Duodenal mucosa (tissue), 2 donors: ENCODE measurements around the gene TMEM145.
A peak's percentile ranks its signal among the peaks of the same experiment; 100 is the strongest.
"Not testable (repeated sequence)": the region's sequence is repeated elsewhere in the genome, so short reads cannot be mapped to it uniquely, and the experiment has no call there.

ENCODE experiments used
- H3K27ac ChIP-seq: one replicate; pipeline ENCODE4 v1.7.0; 2013; ENCODE audit warnings: low read depth, low read length
- H3K27me3 ChIP-seq, 2 donors: one replicate each; pipeline ENCODE4 v1.7.0; 2013; ENCODE audit warnings: low read length in 2 of 2, control low read depth in 1 of 2; ENCODE audit not compliant: insufficient read depth in 2 of 2, control insufficient read depth in 1 of 2
- H3K36me3 ChIP-seq, 2 donors: one replicate each; pipeline ENCODE4 v1.7.0; 2013; ENCODE audit warnings: low read length in 2 of 2, control low read depth in 1 of 2; ENCODE audit not compliant: insufficient read depth in 2 of 2, control insufficient read depth in 1 of 2
- H3K4me1 ChIP-seq, 2 donors: one replicate each; pipeline ENCODE4 v1.7.0; 2013; ENCODE audit warnings: low read length in 2 of 2, control low read depth in 1 of 2; ENCODE audit not compliant: insufficient read depth in 2 of 2, control insufficient read depth in 1 of 2
- H3K4me3 ChIP-seq, 2 donors: one replicate each; pipeline ENCODE4 v1.7.0; 2013; ENCODE audit warnings: low read length in 2 of 2, low read depth in 1 of 2
- H3K9ac ChIP-seq, 2 donors: one replicate each; pipeline ENCODE4 v1.7.0; 2013; ENCODE audit warnings: low read length in 2 of 2, low read depth in 1 of 2
- H3K9me3 ChIP-seq, 2 donors: one replicate each; pipeline ENCODE4 v1.7.0; 2013; ENCODE audit warnings: low read length in 2 of 2, control low read depth in 1 of 2; ENCODE audit not compliant: control insufficient read depth in 1 of 2

TMEM145 gene

DNA sequence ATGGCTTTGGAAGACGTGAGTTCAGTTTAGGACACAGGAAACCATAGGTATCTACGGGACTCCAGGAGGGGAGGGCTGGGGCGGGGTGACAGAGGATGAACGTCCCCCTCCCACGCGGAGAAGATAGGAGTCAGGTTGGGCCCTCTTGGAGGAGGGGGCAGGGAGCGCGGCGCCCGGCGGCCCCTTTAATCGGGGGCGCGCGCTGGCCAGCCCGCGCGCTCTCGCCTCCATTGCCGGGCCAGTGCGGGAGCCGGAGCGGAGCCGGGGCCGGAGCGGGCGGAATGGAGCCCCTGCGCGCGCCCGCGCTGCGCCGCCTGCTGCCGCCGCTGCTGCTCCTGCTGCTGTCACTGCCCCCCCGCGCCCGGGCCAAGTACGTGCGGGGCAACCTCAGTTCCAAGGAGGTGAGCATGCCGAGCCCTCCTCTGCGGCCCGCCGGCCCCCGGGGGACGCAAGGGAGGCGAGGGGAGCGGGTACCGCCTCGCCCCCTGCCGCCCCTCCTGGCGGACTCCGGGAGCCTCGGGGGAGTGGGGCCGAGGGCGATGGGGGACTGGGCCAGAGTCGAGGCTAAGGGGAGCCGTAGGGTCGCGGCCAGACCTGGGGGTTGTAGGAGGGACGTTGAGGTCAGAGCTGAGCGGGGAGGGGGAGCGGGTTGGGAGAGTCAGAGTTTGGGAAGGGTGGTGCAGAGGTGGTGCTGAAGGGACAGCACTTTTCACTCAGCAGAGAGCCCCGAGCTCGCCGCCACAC is at the start of gene TMEM145:
TSS of gene TMEM145 (plus strand) at position 214 of the 744 bp plus-strand sequence. CDS start at position 282, 68 bp downstream.
- H3K4me1 ChIP-seq: peaks cover 0 to 7% of the 10 kb centered on the region in 2 donors
- no peaks in the 10 kb centered on the region for H3K36me3 ChIP-seq
- H3K27me3 ChIP-seq: peaks cover 17 to 30% of the 10 kb centered on the region in 2 donors
- no peak within 1 kb of the TSS for H3K9ac ChIP-seq
- no peak within 1 kb of the TSS for H3K27ac ChIP-seq
- peak within 1 kb of the TSS; percentile 40 to 51 for H3K4me3 ChIP-seq
- no peaks in the 10 kb centered on the region for H3K9me3 ChIP-seq

DNA sequence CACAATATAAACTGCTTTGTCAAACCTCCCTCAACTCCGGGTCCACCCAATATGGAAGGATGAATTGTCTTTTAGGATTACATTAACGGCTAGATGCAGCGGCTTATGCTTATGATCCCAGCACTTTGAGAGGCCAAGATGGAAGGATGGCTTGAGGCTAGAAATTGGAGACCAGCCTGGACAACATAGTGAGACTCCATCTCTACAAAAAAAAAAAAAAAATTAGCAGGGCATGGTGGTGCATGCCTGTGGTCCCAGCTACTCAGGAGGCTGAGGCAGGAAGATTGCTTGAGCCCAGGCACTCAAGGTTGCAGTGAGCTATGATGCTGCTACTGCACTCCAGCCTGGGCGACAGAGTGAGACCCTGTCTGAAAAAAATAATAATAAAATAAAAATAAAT is 47.0 kb upstream of the TMEM145 start:
- not testable (repeated sequence) for H3K9ac ChIP-seq, H3K27me3 ChIP-seq, H3K4me3 ChIP-seq, H3K9me3 ChIP-seq, H3K36me3 ChIP-seq, H3K27ac ChIP-seq
- H3K4me1 ChIP-seq: peaks cover 15 to 21% of the 10 kb centered on the region in 2 donors

DNA sequence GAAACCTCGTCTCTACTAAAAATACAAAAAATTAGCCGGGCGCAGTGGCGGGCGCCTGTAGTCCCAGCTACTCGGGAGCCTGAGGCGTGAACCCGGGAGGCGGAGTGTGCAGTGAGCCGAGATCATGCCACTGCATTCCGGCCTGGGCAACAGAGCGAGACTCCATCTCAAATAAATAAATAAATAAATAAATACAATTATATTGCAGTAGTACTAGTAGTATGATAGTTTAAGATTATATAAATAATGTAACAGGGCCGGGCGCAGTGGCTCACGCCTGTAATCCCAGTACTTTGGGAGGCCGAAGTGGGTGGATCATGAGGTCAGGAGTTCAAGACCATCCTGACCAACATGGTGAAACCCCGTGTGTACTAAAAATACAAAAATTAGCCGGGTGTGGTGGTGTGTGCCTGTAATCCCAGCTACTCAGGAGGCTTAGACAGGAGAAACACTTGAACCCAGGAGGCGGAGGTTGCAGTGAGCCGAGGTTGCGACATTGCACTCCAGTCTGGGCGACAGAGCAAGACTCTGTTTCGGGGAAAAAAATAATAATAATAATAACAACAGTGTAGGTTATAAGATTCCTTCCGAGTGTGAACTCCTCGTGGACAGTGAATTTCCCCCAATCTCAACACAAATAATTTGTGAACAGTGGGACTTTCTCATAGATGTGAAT is 46.0 kb upstream of the TMEM145 start:
- H3K27ac ChIP-seq, H3K4me3 ChIP-seq, H3K9me3 ChIP-seq, H3K27me3 ChIP-seq, H3K36me3 ChIP-seq: not testable (repeated sequence)
- H3K9ac ChIP-seq: peak overlapping the region; percentile 89 to 96
- peaks cover 22 to 24% of the 10 kb centered on the region in 2 donors for H3K4me1 ChIP-seq

DNA sequence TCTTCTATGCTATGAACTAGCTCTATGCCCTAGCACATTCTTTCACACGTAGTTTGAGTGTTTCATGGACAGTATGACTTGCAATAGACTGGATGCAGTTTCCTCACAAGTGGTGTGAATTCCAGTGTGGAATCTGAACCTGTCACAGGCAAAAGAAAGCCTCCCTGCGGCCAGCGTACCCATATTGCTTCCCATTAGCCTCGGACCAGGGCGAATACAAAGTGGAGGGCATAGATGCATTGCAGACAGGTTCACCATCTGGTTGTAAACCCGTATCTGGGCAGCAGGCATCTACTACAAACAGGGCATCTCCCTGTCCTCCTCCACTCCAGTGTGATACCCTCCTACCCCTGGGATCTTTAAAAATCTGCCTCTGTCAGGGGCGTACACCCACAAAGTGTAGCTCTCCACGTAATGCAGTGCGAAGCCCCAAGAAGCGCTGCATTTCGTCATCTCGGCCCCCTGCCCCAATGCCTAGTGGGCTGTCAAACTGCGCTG is 45.4 kb upstream of the TMEM145 start:
- H3K36me3 ChIP-seq: peaks cover 3 to 10% of the 10 kb centered on the region in 2 donors
- peak overlapping the region; percentile 81 for H3K27ac ChIP-seq
- H3K9ac ChIP-seq: peak overlapping the region; percentile 89 to 96
- peaks cover 22 to 24% of the 10 kb centered on the region in 2 donors for H3K4me1 ChIP-seq
- peak overlapping the region; percentile 71 to 74 for H3K4me3 ChIP-seq
- H3K9me3 ChIP-seq: no peaks in the 10 kb centered on the region
- H3K27me3 ChIP-seq: no peaks in the 10 kb centered on the region

DNA sequence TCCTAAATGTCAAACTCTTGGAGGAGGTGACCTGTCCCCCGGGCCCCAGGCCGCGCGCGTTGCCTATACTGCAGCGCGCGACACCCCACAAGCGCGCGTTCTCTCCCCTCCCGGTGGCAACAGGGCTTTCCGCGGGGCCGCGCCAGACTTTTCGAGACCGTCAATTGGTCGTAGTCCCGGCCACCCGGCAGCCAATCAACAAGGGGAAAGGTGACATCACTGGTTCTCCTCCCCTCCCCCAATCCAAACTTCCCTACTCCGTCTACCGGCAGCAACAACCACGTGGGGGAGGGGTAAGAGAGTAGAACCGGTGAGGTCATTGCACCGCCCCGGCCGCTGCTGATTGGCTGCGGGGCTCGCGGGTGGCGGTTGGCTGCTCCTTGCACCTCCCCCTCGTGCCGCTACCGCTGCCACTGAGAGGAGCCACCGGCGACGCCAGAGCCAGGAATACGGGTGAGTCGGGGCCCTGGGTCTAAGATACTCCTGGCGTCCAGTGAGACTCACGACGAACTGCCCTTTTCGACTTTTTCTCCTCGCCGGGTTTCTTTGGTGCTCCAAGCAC is 44.9 kb upstream of the TMEM145 start:
- Histone ChIP-seq H3K4me1 (peaks cover 22 to 24% of the 10 kb centered on the region in 2 donors), H3K9ac (peak overlapping the region; percentile 89 to 96), H3K27ac (peak overlapping the region; percentile 99)

DNA sequence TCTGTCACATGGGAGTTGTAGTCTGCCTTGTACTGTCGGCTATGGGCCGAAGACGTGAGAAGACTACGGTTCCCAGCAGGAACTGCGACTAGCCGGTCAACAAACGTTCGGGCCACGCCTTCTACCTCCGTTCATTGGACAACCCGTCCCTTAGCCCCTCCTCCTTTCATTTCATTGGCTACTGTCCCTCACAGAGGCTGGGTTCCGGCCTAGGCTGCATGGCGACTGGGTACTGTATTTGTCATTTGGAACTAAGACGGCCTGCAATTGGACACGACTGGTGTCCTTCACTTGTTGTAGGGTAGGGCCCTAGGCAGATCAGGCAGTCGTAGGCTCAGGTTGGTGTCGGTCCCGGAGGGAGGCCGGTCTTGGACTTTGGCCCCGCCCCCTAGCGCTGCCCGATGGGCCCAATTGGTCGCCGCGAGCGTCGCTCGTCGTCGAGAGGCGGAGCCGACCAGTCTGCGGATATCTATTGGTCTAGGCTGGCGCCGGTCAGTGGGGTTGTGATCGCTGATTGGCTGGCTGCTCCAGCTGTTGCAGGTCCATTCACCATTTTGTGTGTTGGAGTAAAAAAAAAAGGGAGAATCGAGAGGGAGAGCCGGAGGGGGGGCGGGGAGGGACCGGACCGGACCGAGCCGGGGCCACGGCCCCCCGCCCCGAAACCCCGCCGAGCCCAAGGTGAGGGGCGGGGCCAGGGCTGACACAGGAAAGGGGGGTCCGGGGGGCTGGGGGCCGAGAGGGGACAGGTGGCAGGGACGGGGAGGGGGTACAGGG is 44.2 kb upstream of the TMEM145 start, which contains the start of gene CIC:
TSS of gene CIC (plus strand) at position 549 of the 774 bp plus-strand sequence. CDS start 2,532 bp downstream, outside the sequence.
- Histone ChIP-seq H3K27ac (peak within 1 kb of the TSS; percentile 99), H3K9me3 (no peaks in the 10 kb centered on the region), H3K27me3 (no peaks in the 10 kb centered on the region), H3K36me3 (peaks cover 3 to 20% of the 10 kb centered on the region in 2 donors), H3K4me3 (peak within 1 kb of the TSS; percentile 84 to 87), H3K9ac (peak within 1 kb of the TSS; percentile 91 to 96), H3K4me1 (peaks cover 22 to 24% of the 10 kb centered on the region in 2 donors)

More for the DNA sequence above, 44.9 kb upstream of the TMEM145 start:
- no peaks in the 10 kb centered on the region for H3K9me3 ChIP-seq
- H3K36me3 ChIP-seq: peaks cover 3 to 14% of the 10 kb centered on the region in 2 donors
- peak overlapping the region; percentile 74 to 81 for H3K4me3 ChIP-seq
- H3K27me3 ChIP-seq: no peaks in the 10 kb centered on the region

DNA sequence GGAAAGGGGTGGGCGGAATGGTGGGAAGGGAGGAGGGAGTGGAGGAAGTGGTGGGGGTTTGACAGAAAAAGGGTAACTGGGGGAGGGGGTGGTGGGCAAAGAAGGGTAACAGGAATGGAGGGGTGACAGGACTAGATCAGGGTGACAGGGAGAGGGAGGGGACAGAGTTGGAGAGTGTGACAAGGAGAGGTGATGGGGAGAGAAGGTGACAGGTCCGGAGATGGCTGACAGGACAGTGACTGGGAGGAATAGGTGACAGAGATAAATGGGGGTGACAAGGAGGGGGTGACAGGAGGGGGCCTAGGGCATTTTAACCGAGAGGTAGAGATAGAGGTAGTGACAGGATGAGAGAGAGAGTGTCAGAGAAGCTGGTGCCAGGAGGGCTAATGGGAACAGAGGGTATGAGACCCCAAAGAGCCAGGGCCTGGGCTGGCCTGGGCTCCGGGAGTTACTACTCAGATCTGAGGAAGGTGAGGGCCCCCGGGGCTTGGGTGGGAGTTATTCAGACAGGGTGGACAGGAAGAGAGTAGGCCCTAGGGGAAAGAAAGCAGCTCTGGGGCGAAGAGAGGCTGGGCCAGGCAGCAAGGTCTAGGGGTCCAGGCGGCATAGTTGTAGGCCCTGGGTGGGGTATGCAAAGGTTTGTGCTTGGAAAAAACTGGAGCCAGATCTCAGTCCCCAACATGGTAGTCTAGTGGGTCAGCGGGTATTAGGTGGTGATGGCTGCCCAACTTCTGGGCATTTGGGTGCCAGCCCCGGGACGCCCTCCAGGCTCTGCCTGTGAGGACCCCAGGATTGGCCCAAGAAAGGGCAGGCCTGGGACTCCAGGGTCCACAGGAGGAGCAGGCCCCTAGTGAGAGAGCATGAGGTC is 43.4 kb upstream of the TMEM145 start:
- peak overlapping the region; percentile 91 for H3K27ac ChIP-seq
- peak overlapping the region; percentile 84 to 87 for H3K4me3 ChIP-seq
- H3K4me1 ChIP-seq: peaks cover 24 to 26% of the 10 kb centered on the region in 2 donors
- peaks cover 7 to 28% of the 10 kb centered on the region in 2 donors for H3K36me3 ChIP-seq
- no peaks in the 10 kb centered on the region for H3K9me3 ChIP-seq
- peak overlapping the region; percentile 91 to 94 for H3K9ac ChIP-seq
- no peaks in the 10 kb centered on the region for H3K27me3 ChIP-seq

DNA sequence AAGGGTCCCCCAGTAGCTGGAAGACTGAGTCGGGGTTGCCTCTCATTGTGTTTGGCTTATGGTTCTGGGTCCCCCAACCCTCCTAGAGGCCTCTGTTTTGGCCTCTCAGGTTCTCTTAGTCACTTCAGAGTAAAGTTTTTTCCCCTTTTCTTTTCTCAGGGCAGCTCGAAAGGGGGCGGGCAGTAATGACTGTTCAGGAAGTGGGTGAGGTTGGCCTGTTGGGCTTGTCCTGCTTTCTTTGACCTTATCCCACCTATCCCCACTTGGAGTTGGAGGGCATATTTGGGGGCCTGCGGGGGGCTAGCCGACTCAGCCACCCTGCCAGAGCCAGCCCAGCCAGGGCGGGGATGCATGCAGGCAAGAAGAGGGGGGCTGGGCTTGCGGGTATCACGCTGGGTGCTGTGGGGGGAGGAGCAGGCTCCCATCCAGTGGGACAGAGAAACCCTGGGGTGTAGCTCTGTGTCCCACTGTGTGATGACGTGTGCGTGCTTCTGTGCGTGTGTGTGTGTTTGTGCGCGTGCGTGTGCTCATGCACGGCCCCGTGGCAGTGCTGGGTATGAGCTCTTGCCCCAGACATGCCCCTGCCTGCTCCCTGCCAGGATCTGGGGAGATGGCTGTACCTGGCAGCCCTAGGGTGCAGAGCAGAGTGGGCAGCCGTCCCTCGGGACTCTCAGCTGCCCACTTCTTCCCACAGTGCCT is 42.6 kb upstream of the TMEM145 start:
- peak overlapping the region; percentile 84 to 87 for H3K4me3 ChIP-seq
- peak overlapping the region; percentile 91 for H3K27ac ChIP-seq
- H3K36me3 ChIP-seq: peaks cover 7 to 30% of the 10 kb centered on the region in 2 donors
- peak overlapping the region; percentile 91 to 94 for H3K9ac ChIP-seq
- H3K27me3 ChIP-seq: no peaks in the 10 kb centered on the region
- H3K4me1 ChIP-seq: peaks cover 24 to 31% of the 10 kb centered on the region in 2 donors
- no peaks in the 10 kb centered on the region for H3K9me3 ChIP-seq
